GM19023 (cell line): Measurements from ENCODE around the gene SERPINB7.

Experiments
- ATAC-seq: cut with Tn5 transposase; IDR thresholded peaks from one replicate; pipeline ENCODE4 v1.9.1; 2021; ENCODE audit warnings: mild to moderate bottlenecking, moderate library complexity; ENCODE audit not compliant: unreplicated experiment

SERPINB7 gene

DNA sequence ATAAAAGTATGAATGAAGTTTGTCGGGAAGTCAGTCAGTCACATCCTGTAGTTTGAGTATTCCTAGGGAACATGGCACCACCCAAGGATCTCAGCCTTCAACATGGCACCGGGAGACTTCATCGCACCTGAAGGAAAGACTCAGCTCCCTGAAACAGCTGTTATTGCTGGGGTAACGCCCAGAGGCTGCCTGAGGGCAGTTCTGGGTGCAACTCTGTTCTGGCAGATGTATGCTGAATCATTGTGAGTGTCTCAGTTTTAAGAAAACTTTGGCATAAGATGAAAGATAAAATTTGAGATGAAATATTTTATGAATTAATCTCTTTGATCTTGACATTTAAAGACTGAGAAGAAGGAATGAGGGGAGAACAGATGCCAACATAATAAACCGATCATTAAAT, 62.4 kb downstream of the SERPINB7 start:
- no peak for ATAC-seq

GRCh38 chr18:63843008-63843407, 67.8 kb downstream of the SERPINB7 start:
- ATAC-seq, result no peak

DNA sequence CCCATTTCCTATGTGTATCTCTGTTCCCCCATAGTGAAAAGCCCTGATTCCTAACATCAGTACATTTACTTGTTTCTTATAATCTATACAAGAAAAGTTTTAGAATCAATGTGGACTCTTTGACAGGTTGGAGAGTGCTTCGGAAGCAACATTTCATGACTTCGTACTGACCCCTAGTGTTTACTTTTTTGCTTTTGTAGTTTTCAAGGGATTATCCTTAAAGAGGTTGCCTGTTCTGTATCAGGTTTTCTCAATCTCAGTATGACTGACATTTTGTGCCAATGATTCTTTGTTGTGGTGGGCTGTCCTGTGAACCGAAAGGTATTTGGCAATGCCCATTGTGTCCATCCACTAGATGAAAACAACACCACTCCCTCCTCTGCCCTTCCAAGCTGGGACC, 69.0 kb downstream of the SERPINB7 start:
- ATAC-seq, result peak; percentile 61

DNA sequence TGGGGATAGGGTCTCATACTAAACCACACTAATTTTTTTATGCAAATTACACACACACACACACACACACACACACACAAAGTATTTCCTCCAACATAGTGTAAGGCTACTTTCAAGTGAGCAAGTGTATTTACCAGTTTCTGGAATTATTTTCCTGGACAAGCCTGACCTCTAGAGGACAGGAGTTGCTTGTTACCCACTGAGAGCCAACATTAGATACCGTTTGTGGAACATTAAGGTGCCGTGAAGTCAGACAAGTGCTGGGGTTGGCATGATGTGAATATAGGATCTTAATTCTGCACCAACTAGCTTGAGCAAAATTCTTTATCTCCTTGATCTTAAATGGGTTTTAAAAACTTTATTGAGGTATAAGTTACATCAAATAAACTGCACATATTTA, 72.9 kb downstream of the SERPINB7 start:
- peak; percentile 58 for ATAC-seq

GRCh38 chr18:63850020-63850419, 74.8 kb downstream of the SERPINB7 start:
- ATAC-seq, result no peak

GRCh38 chr18:63850636-63851035, 75.4 kb downstream of the SERPINB7 start:
- no peak for ATAC-seq
